ENCODE data around the gene RNF114.
"Not testable (repeated sequence)": the region's sequence is repeated elsewhere in the genome, so short reads cannot be mapped to it uniquely, and the experiment has no call there.

RNF114 gene

DNA sequence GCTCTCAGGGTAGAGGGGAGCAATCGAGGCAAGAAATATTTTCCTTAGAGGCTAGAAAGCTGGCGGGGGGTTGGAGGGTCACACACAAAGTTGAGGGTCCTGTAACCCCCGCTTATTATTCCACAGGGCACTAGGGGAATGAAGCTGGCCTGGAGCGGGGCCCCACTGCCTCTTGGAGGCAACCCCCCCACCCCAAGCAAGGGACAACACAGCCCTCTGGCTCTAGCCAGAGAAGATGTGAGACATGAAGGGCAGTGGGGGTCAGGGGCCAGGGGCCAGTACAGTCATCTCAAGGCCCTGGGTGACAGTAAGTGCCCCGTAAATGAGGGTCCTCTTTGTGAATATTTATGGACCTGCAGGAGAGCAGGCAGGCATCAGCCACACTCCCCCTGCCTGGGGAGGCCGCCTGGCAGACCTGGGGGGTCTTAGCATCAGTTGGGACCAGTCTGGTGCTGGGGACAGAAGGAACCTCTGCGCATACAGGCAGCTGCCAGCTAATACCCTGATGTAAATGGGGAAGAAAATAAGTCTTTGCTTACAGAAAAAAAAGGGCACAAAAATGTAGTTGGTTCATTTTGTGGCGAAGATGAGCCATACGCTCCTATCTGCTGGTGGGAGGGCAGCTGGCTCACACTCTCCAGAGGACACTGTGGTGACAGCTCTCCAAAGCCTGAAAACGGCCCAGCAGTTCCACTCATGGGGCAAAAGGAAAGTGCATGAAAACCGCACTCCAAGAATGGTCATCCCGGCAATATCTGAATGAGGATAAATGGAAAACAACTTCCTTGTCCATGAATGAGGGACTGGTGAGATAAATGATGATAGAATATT, 42.7 kb upstream of the RNF114 start:
- no peak for TF ChIP-seq POLR2A (IDR thresholded peaks at IDR 0.05; ENCODE audit: low read depth, low read length)
- DNase-seq (ENCODE audit: insufficient read length, low spot score) (no peak), FAIRE-seq (no peak)

DNA sequence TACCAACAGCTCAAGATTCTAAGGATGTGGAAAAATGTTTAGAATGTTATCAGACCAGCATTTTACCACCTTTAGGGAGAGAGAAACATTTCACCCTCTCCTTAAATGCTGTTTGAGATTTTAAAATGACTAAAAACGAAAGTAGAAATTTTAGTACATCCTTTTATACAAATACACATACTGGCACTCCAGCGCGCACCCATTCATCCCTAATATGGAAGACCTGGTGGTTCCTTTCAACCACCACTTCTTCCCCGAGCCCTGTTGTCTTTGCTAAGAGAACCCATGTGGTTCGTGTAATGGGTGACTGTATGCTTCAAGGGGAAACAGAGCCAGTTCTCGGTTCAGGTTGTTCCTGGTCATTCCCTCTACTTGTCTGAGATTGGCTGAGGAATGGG, 42.1 kb upstream of the RNF114 start:
- FAIRE-seq (no peak), DNase-seq (ENCODE audit: insufficient read length, low spot score) (no peak)

DNA sequence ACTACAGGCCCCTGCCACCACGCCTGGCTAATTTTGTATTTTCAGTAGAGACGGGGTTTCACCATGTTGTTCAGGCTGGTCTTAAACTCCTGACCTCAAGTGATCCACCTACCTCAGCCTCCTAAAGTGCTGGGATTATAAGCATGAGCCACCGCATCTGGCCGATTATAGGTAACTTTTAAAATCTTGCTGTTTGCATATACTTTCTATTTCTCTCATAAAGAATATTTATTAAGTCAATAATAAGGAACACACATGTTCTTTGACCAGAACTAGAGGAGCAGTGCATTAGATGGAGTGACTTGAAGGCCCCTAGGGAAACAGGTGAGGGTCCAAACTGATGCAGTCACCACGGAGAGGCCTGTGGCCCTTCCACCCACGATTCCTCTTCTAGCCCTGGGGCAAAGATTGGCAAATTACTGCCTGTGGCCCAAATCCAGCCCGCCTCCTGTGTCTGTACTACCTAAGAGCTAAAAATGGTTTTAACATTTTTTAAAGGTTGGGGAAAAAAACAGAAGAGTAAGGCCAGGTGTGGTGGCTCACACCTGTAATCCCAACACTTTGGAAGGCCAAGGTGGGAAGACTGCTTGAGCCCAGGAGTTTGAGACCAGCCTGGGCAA, 40.6 kb upstream of the RNF114 start:
- DNase-seq (ENCODE audit: insufficient read length, low spot score); FAIRE-seq: not testable (repeated sequence)

More for the DNA sequence above, 42.1 kb upstream of the RNF114 start:
- TF ChIP-seq POLR2A (IDR thresholded peaks at IDR 0.05; ENCODE audit: low read depth, low read length): no peak

DNA sequence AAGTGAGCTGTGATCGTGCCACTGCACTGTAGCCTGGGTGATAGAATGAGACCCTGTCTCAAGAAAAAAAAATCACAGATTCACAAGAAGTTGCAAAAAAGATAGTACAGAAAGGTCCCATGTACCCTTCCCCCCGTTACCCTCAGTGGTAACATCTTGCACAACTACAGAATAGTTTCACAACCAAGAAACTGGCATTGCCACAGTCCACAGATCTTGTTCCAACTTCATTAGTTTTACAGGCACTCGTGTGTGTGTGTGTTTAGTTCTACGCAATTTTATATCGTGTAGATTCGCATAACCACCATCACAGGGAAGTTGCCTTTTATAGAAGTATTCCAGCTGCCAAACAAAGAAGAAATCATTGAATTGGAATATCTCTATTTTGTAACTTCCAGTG, 40.0 kb upstream of the RNF114 start:
- DNase-seq (ENCODE audit: insufficient read length, low spot score) (no peak), FAIRE-seq (no peak)
- TF ChIP-seq POLR2A (IDR thresholded peaks at IDR 0.05; ENCODE audit: low read depth, low read length): no peak

DNA sequence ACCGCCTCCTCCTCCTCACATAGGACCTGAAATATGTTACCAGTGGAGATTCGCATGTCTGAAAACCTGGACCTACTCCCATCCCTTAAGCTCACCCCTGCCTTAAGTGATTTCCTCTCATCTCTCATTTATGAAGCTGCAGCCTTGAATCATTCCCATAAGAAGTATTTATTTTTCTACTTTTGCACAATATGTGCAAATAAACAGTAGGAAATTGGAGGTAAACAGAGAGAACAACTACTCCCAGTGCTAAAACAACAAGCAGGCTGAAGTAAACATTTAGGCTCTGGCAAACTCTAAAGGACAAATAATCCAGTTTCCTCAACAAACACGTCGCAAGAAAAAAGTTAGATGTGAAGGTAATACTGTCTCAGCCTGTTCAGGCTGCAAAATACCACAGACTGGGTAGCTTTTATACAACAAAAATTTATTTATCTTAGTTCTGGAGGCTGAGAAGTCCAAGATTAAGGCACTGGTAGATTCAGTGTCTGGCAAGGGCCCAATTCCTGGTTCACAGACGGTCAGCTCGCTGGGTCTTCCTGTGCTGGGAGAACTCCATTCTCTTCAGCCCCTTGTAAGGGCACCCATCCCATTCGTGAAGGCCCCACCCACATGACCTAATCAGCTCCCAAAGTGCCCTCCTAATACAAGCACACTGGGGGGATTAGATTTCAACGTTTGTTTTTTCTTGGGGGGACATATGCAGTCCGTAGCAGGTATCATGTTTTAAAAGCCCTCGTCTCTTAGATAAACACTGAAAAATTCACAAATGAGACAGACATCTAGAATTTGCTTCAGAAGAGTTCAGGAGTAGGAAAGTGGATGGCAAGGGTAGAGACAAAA, 36.4 kb upstream of the RNF114 start:
- FAIRE-seq (no peak), DNase-seq (ENCODE audit: insufficient read length, low spot score) (no peak)
- TF ChIP-seq POLR2A (IDR thresholded peaks at IDR 0.05; ENCODE audit: low read depth, low read length): no peak

DNA sequence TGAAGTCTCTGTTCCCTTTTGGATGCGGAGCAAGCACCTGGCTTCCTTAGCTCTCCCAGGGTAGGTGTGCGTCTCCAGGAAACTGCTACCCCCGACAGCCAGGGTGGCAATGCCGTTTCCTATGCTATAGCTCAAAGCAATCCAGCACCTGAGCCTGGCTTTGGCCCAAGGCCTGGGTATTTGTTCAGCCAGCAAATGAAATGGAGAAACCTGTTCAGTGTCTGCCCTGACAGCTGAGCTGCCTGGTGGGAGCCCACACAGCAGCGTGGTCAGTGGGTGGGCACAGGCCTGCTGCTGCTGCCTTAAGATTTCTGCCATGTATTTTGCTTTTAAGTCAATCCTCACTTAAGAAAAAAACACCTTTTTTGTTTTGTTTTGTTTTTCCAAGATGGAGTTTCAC, 34.6 kb upstream of the RNF114 start:
- DNase-seq (ENCODE audit: insufficient read length, low spot score) (no peak), FAIRE-seq (no peak)
- TF ChIP-seq POLR2A (IDR thresholded peaks at IDR 0.05; ENCODE audit: low read depth, low read length): no peak

DNA sequence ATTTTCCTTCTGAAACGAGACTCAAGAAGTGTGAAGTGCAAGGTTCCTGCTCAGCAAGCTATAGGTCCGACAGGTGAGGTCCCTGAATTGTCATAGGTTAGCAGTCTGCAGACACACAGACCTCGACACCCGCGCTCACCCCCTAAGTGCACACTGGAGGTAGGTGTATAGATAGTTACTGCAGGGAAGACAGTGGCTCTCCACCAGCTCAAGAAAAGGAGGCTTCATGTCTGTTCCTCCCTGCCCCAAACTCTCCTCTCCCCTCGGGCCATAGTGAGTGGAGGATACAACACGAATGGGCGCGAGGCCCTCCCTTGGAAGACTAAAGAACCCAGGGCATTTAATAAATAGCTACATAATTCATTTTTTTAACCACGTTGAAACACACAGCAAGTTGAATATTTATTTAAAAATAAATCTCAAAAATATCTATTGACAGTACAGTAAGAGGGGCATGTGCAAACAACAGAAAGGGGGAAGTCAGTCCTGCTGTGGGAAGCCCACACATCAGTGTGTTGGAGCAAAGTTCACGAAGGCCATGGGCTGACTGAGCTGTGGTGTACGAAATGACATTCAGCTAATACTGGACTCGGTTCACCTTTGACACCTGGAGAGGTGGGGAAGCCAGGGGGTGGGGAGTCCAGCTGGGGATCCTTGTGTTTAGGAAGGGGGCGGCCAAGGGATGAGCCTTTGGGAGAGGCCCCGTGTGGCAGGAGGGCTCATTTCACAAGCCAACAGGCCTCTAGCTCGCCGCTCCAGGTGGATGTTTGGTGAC, 31.6 kb upstream of the RNF114 start:
- no peak for TF ChIP-seq POLR2A (IDR thresholded peaks at IDR 0.05; ENCODE audit: low read depth, low read length)
- DNase-seq (ENCODE audit: insufficient read length, low spot score) (no peak), FAIRE-seq (no peak)

DNA sequence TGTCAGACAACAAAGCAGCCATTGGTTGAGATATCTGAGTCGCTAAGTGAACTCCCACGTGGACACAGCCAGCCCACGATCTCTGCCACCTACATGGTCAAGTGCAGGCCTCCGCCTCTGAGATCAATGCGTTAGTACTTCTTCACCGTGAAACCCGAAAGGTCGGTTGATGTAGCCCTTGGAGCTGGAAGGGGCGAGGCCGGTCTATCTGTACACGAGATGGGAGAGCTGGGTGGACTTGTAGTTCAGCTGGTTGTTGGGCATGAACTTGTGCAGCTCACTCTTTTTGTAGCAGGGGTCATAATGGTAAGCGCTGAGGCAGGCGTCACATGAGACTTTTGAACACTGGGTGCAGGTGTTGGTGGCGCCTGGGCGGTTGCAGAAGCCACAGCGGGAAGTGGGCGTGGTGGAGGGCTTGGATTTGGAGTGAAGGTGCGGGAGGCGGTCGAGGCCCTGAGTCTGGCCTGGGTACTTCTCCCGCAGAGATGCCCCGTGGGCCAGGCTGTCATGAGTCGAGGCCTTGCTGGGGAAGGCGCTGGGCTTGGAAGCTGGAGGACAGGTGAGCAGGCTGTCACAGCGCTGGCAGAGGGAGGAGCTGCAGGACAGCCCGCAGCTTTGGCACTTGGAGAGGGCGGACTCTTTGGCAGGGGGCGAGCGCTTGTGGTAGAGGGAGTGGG, 30.6 kb upstream of the RNF114 start:
- TF ChIP-seq POLR2A (IDR thresholded peaks at IDR 0.05; ENCODE audit: low read depth, low read length): no peak
- DNase-seq (ENCODE audit: insufficient read length, low spot score) (no peak), FAIRE-seq (no peak)

DNA sequence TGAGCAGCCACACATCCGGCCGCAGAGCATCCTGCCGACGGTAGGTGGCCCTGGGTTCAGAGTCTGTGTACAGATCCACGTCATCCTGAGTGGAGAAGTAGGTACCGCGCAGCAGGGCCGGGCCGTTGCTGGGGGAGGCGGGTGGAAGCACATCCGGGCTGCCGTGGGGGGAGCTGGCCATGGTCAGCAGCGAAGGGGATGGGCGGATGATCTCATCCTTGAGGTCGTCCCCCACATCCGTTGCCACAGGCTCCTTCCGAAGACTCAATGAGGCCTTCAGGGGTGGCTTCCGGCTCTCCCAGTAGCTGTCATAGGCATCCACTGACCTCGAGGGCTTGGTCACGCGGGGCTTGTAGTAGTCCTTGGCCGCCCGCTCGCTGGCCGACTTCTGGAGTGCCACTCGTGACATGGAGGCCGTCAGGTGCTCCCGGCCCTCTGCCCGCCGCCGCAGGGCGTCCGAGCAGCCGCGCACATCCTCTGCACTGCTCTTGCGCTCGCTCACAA, 30.0 kb upstream of the RNF114 start:
- no peak for DNase-seq (ENCODE audit: insufficient read length, low spot score)

DNA sequence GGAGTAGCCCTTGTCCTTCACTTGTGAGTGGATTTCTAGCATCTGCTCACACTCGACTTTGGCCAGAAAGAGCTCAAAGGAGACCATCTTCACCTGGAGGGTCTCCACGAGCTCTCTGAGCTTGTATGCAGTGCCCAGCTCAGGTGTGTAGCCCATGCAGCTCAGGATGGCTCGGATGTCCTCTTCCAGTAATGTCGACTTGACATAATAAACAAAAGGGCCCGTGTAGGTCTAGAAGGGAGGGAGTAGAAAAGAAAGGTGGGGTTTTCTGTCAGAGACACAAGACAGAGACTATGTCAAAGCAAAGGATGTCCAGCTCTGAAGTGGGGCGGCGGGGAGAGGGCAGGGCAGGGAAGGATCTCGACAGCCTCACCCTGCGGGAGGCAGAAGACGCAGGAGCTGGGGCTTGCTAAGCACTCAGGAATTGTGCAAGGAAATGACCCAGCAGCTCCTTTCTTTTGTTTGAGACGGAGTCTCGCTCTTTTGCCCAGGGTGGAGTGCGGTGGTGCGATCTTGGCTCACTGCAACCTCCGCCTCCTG, 29.5 kb upstream of the RNF114 start:
- FAIRE-seq (no peak), DNase-seq (ENCODE audit: insufficient read length, low spot score) (no peak)
- no peak for TF ChIP-seq POLR2A (IDR thresholded peaks at IDR 0.05; ENCODE audit: low read depth, low read length)

More for the DNA sequence above, 30.0 kb upstream of the RNF114 start:
- no peak for FAIRE-seq
- TF ChIP-seq POLR2A (IDR thresholded peaks at IDR 0.05; ENCODE audit: low read depth, low read length): no peak

DNA sequence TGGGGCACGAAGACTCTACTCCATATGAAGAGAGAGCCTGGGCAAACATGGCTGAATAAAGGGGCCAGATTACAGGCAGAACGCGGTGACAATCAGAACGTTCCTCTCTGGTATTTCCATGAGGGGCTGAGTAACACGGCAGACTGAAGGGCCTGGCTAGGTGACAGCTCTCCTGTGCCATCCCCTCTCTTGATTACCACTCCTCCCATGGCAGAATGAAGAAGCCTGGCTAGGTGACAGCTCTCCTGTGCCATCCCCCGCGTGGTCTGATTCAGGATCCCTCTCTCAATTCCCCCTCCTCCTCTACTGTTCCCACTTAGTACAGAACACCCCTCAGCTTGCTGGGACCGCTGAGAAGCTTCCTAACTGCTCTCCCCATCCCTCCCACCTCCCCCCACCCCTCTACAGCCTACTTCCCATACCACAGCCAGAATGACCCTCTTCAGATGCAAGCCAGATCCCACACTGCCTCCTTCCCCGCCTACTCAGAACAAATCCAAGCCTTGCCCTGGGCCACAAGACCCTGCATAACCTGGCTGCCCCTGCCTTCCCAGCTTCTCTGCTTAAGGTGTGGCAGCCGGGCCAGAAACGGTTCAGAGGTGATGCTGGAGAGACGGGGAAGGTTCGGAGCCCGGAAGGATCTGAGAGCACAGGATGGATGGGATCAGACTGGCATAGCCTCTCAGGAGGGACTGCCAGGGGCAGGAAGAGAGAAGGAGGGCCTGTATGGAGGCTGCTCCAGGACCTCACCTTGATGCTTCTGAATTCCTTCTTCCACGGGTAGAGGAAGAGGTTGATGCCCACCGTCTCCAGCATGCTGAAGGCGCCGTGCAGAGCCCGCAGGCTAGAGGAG, 28.6 kb upstream of the RNF114 start:
- no peak for FAIRE-seq
- no peak for DNase-seq (ENCODE audit: insufficient read length, low spot score)
- TF ChIP-seq POLR2A (IDR thresholded peaks at IDR 0.05; ENCODE audit: low read depth, low read length): no peak

DNA sequence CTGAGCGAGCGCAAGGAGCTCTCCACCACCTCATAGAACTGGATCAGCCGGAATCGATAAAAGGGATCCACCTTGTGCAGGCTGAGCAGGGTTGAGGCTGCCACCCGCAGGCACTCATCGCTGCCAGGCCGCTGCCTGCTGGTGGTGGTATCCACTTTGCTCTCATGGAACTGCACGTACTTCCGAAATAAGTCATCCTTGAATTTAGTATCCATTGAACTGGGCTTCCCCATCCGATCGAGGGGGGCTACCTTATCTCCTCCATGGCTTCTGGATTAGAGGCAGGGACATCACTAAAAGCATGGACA, 28.0 kb upstream of the RNF114 start:
- DNase-seq (ENCODE audit: insufficient read length, low spot score) (no peak), FAIRE-seq (no peak)
- no peak for TF ChIP-seq POLR2A (IDR thresholded peaks at IDR 0.05; ENCODE audit: low read depth, low read length)

Data from H54 (cell line).